ENCODE measurements around the gene GCC2. TPM values are rescaled to one million over a fixed set of nuclear protein-coding genes. Genes with fewer than 3 reads are reported as not detected.
"Not testable (repeated sequence)": the region's sequence is repeated elsewhere in the genome, so short reads cannot be mapped to it uniquely, and the experiment has no call there.

GCC2 gene
- total and polyA plus RNA-seq, 7 experiments from 2014 or later = 45.3 to 229 (median 111) TPM

DNA sequence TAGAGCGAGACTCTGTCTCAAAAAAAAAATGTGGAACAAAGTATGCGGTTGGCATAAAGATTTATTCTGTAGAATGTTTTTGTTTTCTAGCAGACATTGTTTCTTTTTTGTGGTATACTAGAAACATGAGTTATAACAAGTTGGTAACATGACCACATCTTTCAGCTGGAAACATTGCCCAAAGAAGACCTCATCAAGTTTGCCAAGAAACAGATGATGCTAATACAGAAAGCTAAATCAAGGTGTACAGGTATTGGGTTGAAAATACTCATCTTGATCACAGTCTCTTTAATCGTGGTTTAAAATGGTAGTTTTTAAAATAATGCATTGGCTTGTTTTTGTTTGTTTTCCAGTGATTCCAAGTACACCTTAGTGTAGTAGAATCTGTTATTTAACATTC is 1.9 kb downstream of the GCC2 start:
- peaks cover 20 to 71% (median 62%) of the 10 kb centered on the region in 7 donors for H3K4me1 Mint-ChIP-seq
- H3K9me3 ChIP-seq (ENCODE audit: control insufficient read depth in 2 of 3, low read length in 3 of 3) = no peaks in the 10 kb centered on the region
- DNase-seq (peak in 1 of 9 donors; percentile 13), ATAC-seq (no peak)
- no peaks in the 10 kb centered on the region for H3K27me3 ChIP-seq (ENCODE audit: control insufficient read depth in 2 of 2, insufficient read depth in 2 of 2, low read length in 2 of 2)
- H3K27ac Mint-ChIP-seq = peak overlapping the region in 8 of 9 donors; percentile 10 to 100 (median 98)
- intact Hi-C loops (cut with micrococcal nuclease) = no loop called here
- peaks cover 0 to 3% (median 0%) of the 10 kb centered on the region in 11 donors for H3K9me3 Mint-ChIP-seq
- ChIA-PET CTCF (no interaction called here), POLR2A (interaction anchor here (0.9 to 1.6 kb wide), 2 partner anchors 12 to 14 kb away, joined by 6 read pairs; no protein-coding TSS in a partner anchor)
- H3K27ac ChIP-seq (ENCODE audit: low read depth, low read length) = peak overlapping the region; percentile 32
- peak overlapping the region in 9 of 10 donors; percentile 5 to 100 (median 96) for H3K4me3 Mint-ChIP-seq
- no peak overlapping the region for H3K4me3 ChIP-seq (ENCODE audit: low read length)
- H3K36me3 ChIP-seq (ENCODE audit: control insufficient read depth in 2 of 3, insufficient read depth in 3 of 3, low read length in 3 of 3) = peaks cover 16 to 51% (median 30%) of the 10 kb centered on the region in 3 experiments
- no peaks in the 10 kb centered on the region for H3K27me3 Mint-ChIP-seq
- H3K36me3 Mint-ChIP-seq = peaks cover 4 to 48% (median 27%) of the 10 kb centered on the region in 5 donors
- H3K4me1 ChIP-seq (ENCODE audit: control insufficient read depth in 2 of 2, insufficient read depth in 2 of 2, low read length in 2 of 2) = peaks cover 15 to 23% of the 10 kb centered on the region in 2 donors

DNA sequence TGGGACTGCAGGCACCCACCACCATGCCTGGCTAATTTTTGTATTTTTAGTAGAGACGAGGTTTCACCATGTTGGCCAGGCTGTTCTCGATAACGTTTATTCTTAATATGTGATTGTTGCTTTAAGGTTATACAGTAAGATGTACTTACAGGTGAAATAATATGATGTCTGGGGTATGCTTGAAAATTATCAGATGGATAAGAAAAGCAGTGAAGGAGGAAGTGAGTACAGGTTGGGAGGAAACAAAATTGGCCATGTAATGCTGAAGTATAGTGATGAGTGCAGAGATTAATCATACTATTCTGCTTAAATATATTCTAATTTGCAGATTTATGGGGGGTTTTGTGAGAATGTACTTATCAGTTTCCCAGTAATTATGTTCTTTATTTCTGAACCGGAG is 3.0 kb downstream of the GCC2 start:
- CTCF ChIA-PET = no interaction called here
- Histone ChIP-seq H3K9me3 (ENCODE audit: control insufficient read depth in 2 of 3, low read length in 3 of 3) (no peaks in the 10 kb centered on the region), H3K27me3 (ENCODE audit: control insufficient read depth in 2 of 2, insufficient read depth in 2 of 2, low read length in 2 of 2) (no peaks in the 10 kb centered on the region), H3K36me3 (ENCODE audit: control insufficient read depth in 2 of 3, insufficient read depth in 3 of 3, low read length in 3 of 3) (peaks cover 16 to 62% (median 31%) of the 10 kb centered on the region in 3 experiments), H3K27ac (ENCODE audit: low read depth, low read length) (peak overlapping the region; percentile 32), H3K4me1 (ENCODE audit: control insufficient read depth in 2 of 2, insufficient read depth in 2 of 2, low read length in 2 of 2) (peaks cover 15 to 23% of the 10 kb centered on the region in 2 donors), H3K4me3 (ENCODE audit: low read length) (no peak overlapping the region)
- peaks cover 0 to 7% (median 2%) of the 10 kb centered on the region in 11 donors for H3K9me3 Mint-ChIP-seq
- POLR2A ChIA-PET = no interaction called here
- H3K4me3 Mint-ChIP-seq = peak overlapping the region in 3 of 10 donors; percentile 3 to 100 (median 19)
- intact Hi-C loops (cut with micrococcal nuclease) = no loop called here
- peaks cover 12 to 57% (median 37%) of the 10 kb centered on the region in 5 donors for H3K36me3 Mint-ChIP-seq
- H3K27me3 Mint-ChIP-seq = no peaks in the 10 kb centered on the region
- peak overlapping the region in 8 of 9 donors; percentile 8 to 98 (median 48) for H3K27ac Mint-ChIP-seq
- H3K4me1 Mint-ChIP-seq = peaks cover 20 to 81% (median 71%) of the 10 kb centered on the region in 7 donors
- no peak for DNase-seq
- no peak for ATAC-seq

DNA sequence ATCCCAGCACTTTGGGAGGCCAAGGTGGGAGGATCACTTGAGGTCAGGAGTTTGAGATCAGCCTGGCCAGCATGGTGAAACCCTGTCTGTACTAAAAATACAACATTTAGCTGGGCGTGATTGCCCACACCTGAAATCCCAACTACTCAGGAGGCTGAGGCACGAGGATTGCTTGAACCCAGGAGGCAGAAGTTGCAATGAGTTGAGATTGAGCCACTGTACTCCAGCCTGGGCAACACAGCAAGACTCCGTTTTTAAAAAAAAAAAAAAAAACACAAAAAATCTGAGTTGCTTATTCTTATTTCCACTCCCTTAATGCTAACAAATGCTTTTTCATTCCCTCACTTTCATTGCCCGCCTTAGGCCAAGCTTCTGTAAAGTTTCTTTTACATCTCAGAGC is 4.5 kb downstream of the GCC2 start:
- Mint-ChIP-seq H3K4me1 (peaks cover 22 to 90% (median 82%) of the 10 kb centered on the region in 7 donors), H3K9me3 (peaks cover 1 to 21% (median 16%) of the 10 kb centered on the region in 11 donors), H3K36me3 (peaks cover 23 to 73% (median 52%) of the 10 kb centered on the region in 5 donors)
- CTCF ChIA-PET; H3K4me3 Mint-ChIP-seq; ATAC-seq; H3K27ac ChIP-seq (ENCODE audit: low read depth, low read length); H3K27ac Mint-ChIP-seq; H3K4me3 ChIP-seq (ENCODE audit: low read length); H3K27me3 ChIP-seq (ENCODE audit: control insufficient read depth in 2 of 2, insufficient read depth in 2 of 2, low read length in 2 of 2); H3K27me3 Mint-ChIP-seq; H3K9me3 ChIP-seq (ENCODE audit: control insufficient read depth in 2 of 3, low read length in 3 of 3); intact Hi-C loops (cut with micrococcal nuclease); POLR2A ChIA-PET; DNase-seq: not testable (repeated sequence)
- Histone ChIP-seq H3K36me3 (ENCODE audit: control insufficient read depth in 2 of 3, insufficient read depth in 3 of 3, low read length in 3 of 3) (peaks cover 27 to 78% (median 38%) of the 10 kb centered on the region in 3 experiments), H3K4me1 (ENCODE audit: control insufficient read depth in 2 of 2, insufficient read depth in 2 of 2, low read length in 2 of 2) (peaks cover 12 to 19% of the 10 kb centered on the region in 2 donors)

DNA sequence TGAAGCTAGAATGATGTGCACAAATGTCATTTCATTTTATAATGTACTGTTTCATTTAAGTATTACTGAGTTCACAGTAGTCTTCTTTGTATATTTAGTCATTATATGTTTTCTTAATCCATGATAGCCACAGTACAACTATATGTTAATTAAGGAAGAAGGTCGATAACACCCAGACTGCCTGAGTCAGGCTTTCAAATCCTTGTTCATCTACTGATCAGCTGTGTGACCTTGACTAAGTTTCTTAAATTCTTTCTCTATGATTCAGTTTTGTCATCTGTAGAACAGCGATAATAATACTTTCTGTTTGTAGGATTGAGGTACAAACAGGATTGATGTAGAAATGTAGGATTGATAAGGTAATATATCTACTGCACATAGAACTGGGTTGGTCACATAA is 5.4 kb downstream of the GCC2 start:
- peaks cover 29 to 83% (median 38%) of the 10 kb centered on the region in 3 experiments for H3K36me3 ChIP-seq (ENCODE audit: control insufficient read depth in 2 of 3, insufficient read depth in 3 of 3, low read length in 3 of 3)
- Mint-ChIP-seq H3K27ac (peak overlapping the region in 1 of 9 donors; percentile 4), H3K9me3 (peaks cover 1 to 30% (median 19%) of the 10 kb centered on the region in 11 donors), H3K36me3 (peaks cover 32 to 82% (median 61%) of the 10 kb centered on the region in 5 donors), H3K4me3 (peak overlapping the region in 2 of 10 donors; percentile 8 to 19), H3K27me3 (no peaks in the 10 kb centered on the region), H3K4me1 (peaks cover 23 to 91% (median 87%) of the 10 kb centered on the region in 7 donors)
- H3K4me3 ChIP-seq (ENCODE audit: low read length) = no peak overlapping the region
- no peaks in the 10 kb centered on the region for H3K27me3 ChIP-seq (ENCODE audit: control insufficient read depth in 2 of 2, insufficient read depth in 2 of 2, low read length in 2 of 2)
- no peak for DNase-seq
- peaks cover 10 to 20% of the 10 kb centered on the region in 2 donors for H3K4me1 ChIP-seq (ENCODE audit: control insufficient read depth in 2 of 2, insufficient read depth in 2 of 2, low read length in 2 of 2)
- intact Hi-C loops (cut with micrococcal nuclease) = no loop called here
- ChIA-PET POLR2A (interaction anchor here (1.0 kb wide), 1 partner anchor 8 kb away, joined by 3 read pairs; no protein-coding TSS in a partner anchor), CTCF (no interaction called here)
- no peak for ATAC-seq
- H3K27ac ChIP-seq (ENCODE audit: low read depth, low read length) = no peak overlapping the region
- peaks cover 0 to 7% (median 0%) of the 10 kb centered on the region in 3 experiments for H3K9me3 ChIP-seq (ENCODE audit: control insufficient read depth in 2 of 3, low read length in 3 of 3)

DNA sequence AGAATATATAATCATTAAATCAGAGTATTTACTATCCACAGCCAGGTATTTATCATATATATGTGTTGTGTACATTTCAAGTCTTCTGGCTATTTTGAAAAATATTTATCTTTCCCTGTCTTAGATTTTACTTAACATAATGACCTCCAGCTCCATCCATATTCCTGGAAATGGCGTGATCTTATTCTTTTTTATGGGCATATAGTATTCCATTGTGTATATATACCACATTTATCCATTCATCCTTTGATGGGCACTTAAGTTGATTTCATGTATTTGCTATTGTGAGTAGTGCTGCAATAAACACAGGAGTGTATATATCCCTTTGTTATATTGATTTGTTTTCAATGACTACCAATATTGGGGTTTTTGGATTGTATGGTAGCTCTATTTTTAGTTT is 6.6 kb downstream of the GCC2 start:
- Histone ChIP-seq H3K4me3 (ENCODE audit: low read length) (no peak overlapping the region), H3K9me3 (ENCODE audit: control insufficient read depth in 2 of 3, low read length in 3 of 3) (peaks cover 0 to 7% (median 0%) of the 10 kb centered on the region in 3 experiments), H3K27ac (ENCODE audit: low read depth, low read length) (no peak overlapping the region), H3K27me3 (ENCODE audit: control insufficient read depth in 2 of 2, insufficient read depth in 2 of 2, low read length in 2 of 2) (no peaks in the 10 kb centered on the region), H3K36me3 (ENCODE audit: control insufficient read depth in 2 of 3, insufficient read depth in 3 of 3, low read length in 3 of 3) (peaks cover 35 to 89% (median 38%) of the 10 kb centered on the region in 3 experiments), H3K4me1 (ENCODE audit: control insufficient read depth in 2 of 2, insufficient read depth in 2 of 2, low read length in 2 of 2) (peaks cover under 1 to 13% of the 10 kb centered on the region in 2 donors)
- DNase-seq (no peak), ATAC-seq (no peak)
- peaks cover 21 to 91% (median 85%) of the 10 kb centered on the region in 7 donors for H3K4me1 Mint-ChIP-seq
- H3K27ac Mint-ChIP-seq = peak overlapping the region in 1 of 9 donors; percentile 52
- ChIA-PET CTCF (no interaction called here), POLR2A (no interaction called here)
- peaks cover 1 to 30% (median 19%) of the 10 kb centered on the region in 11 donors for H3K9me3 Mint-ChIP-seq
- no peaks in the 10 kb centered on the region for H3K27me3 Mint-ChIP-seq
- peaks cover 35 to 86% (median 70%) of the 10 kb centered on the region in 5 donors for H3K36me3 Mint-ChIP-seq
- peak overlapping the region in 1 of 10 donors; percentile 18 for H3K4me3 Mint-ChIP-seq
- intact Hi-C loops (cut with micrococcal nuclease) = no loop called here

DNA sequence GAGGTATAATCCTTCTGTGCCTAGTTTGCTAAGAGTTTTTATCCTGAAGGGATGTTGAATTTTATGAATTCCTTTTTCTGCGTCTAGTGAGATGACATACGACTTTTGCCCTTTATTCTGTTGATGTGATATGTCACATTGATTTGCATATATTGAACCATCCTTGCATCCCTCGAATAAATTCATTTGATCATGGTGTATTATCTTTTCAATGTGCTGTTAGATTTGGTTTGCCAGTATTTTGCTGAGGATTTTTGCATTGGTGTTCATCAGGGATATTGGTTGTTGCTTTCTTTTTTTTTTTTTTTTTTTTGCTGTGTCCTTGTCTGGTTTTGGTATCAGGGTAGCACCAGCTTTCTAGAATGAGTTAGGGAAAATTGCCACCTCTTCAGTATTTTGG is 9.1 kb downstream of the GCC2 start:
- ATAC-seq (no peak), DNase-seq (no peak)
- Mint-ChIP-seq H3K27me3 (no peaks in the 10 kb centered on the region), H3K36me3 (peaks cover 35 to 84% (median 77%) of the 10 kb centered on the region in 5 donors), H3K27ac (peak overlapping the region in 1 of 9 donors; percentile 28), H3K9me3 (peaks cover 1 to 36% (median 23%) of the 10 kb centered on the region in 11 donors), H3K4me3 (peak overlapping the region in 6 of 10 donors; percentile 19 to 62 (median 50)), H3K4me1 (peaks cover 19 to 78% (median 73%) of the 10 kb centered on the region in 7 donors)
- ChIA-PET POLR2A (interaction anchor here (0.5 to 1.7 kb wide), 4 partner anchors 10 to 17 kb away, joined by 3 to 6 read pairs (median 3); partner anchors contain the start of gene GCC2), CTCF (interaction anchor here (0.5 kb wide), 1 partner anchor 158 kb away, joined by 6 read pairs; no protein-coding TSS in a partner anchor)
- H3K27me3 ChIP-seq (ENCODE audit: control insufficient read depth in 2 of 2, insufficient read depth in 2 of 2, low read length in 2 of 2) = no peaks in the 10 kb centered on the region
- no peak overlapping the region for H3K4me3 ChIP-seq (ENCODE audit: low read length)
- peaks cover 27 to 84% (median 28%) of the 10 kb centered on the region in 3 experiments for H3K36me3 ChIP-seq (ENCODE audit: control insufficient read depth in 2 of 3, insufficient read depth in 3 of 3, low read length in 3 of 3)
- peaks cover 0 to 7% (median 0%) of the 10 kb centered on the region in 3 experiments for H3K9me3 ChIP-seq (ENCODE audit: control insufficient read depth in 2 of 3, low read length in 3 of 3)
- H3K27ac ChIP-seq (ENCODE audit: low read depth, low read length) = no peak overlapping the region
- H3K4me1 ChIP-seq (ENCODE audit: control insufficient read depth in 2 of 2, insufficient read depth in 2 of 2, low read length in 2 of 2) = peaks cover 0 to 3% of the 10 kb centered on the region in 2 donors
- intact Hi-C loops (cut with micrococcal nuclease) = no loop called here

Data from naive thymus-derived CD4-positive, alpha-beta T cell (primary cell).